GM12865 (cell line): Measurements from ENCODE around the gene CYP51A1.
A peak's percentile ranks its signal among the peaks of the same experiment; 100 is the strongest.
"Not testable (repeated sequence)": the region's sequence is repeated elsewhere in the genome, so short reads cannot be mapped to it uniquely, and the experiment has no call there.

Experiments
- DNase-seq: peaks from one replicate; pipeline ENCODE4 v3.0.0; 2010; ENCODE audit warnings: low read depth
- H3K4me3 ChIP-seq: 2 replicates; pipeline ENCODE4 v1.5.1; 2011; ENCODE audit warnings: mild to moderate bottlenecking, low read depth, low read length, control low read depth
- TF ChIP-seq, protein P1 (sequence below): IDR thresholded peaks from 2 replicates; pipeline ENCODE4 v1.5.1; 2011; ENCODE audit warnings: low read length, control low read depth, low read depth, inconsistent platforms; ENCODE audit not compliant: insufficient read depth; ENCODE audit errors: missing control alignments

CYP51A1 gene

DNA sequence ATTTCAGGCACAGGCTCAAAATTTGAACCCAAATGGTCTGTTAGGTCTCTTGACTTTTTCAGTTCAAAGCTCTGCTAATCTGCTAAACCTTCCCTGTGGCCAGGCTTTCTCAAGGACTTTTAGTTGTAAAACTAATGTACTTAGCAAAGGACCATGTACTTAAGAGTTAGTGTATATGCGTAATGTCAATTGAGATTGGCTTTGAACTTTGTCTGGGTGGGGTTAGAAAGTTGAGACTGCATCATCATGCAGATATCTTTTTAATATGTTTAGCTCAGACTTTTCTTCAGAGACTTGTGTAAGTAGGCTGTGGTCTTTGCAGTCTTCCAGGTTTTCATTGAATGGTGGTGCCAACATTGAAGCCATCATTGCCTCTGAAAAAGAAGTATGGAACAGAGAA, 33.7 kb downstream of the CYP51A1 start:
- TF ChIP-seq, protein P1, sequence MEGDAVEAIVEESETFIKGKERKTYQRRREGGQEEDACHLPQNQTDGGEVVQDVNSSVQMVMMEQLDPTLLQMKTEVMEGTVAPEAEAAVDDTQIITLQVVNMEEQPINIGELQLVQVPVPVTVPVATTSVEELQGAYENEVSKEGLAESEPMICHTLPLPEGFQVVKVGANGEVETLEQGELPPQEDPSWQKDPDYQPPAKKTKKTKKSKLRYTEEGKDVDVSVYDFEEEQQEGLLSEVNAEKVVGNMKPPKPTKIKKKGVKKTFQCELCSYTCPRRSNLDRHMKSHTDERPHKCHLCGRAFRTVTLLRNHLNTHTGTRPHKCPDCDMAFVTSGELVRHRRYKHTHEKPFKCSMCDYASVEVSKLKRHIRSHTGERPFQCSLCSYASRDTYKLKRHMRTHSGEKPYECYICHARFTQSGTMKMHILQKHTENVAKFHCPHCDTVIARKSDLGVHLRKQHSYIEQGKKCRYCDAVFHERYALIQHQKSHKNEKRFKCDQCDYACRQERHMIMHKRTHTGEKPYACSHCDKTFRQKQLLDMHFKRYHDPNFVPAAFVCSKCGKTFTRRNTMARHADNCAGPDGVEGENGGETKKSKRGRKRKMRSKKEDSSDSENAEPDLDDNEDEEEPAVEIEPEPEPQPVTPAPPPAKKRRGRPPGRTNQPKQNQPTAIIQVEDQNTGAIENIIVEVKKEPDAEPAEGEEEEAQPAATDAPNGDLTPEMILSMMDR, result no peak
- no peak for DNase-seq
- no peak overlapping the region for H3K4me3 ChIP-seq

DNA sequence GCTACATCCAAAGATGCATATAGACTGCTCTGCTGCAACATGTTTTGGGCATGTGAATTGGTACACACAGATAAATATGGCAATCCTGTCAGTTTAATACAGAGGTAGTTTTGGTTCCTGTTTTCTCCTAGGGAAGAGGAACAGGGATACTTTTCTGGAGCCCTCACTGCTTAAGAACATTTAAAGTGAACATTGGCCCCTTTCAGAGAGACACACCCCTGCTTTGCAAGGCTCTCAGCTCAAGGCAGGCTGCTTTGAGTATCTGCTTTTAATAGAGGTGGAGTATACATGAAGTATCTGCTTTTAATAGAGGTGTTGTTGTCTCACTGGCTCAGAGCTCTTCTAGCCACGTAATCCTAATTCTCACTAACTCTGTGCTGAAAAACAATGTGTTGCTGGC, 38.9 kb downstream of the CYP51A1 start:
- DNase-seq, result no peak
- no peak overlapping the region for H3K4me3 ChIP-seq
- TF ChIP-seq, protein P1, result no peak

DNA sequence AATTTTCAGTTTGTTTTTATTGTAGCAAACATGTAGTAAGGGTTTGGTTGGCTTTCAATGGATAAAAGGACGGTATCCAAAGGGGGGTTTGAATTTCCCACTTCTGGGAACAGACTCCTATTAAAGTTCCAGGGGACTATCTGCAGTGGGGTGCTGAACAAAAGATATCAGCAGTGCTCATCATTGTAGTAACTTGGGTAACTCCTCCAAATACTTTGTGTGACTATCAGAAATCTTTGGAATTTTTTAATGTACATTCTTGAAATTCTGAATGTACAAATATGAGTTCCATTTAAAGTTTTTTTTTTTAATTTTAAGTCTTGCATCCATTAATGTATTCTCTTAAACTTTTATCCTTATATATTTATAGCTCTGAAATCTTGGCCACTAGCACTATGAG, 42.1 kb downstream of the CYP51A1 start:
- TF ChIP-seq, protein P1, result no peak
- DNase-seq, result no peak
- no peak overlapping the region for H3K4me3 ChIP-seq

DNA sequence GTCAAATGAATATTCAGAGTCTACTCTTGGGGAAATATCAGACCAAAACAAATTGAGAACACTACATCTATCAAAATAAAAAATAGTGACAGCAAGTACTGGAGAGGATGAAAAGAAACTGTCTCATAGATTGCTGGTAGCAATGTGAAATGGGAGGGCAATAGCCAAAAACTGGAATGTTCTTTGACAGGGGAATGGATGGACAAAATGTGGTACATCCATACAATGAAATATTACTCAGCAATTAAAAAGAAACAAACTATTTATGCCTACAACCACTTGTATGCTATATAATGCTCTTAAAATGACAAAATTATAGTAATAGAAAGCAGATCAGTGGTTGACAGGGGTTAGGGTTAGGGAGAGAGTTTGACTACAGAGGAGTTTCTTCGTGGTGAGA, 46.0 kb downstream of the CYP51A1 start:
- no peak overlapping the region for H3K4me3 ChIP-seq
- no peak for DNase-seq
- TF ChIP-seq, protein P1, result no peak

DNA sequence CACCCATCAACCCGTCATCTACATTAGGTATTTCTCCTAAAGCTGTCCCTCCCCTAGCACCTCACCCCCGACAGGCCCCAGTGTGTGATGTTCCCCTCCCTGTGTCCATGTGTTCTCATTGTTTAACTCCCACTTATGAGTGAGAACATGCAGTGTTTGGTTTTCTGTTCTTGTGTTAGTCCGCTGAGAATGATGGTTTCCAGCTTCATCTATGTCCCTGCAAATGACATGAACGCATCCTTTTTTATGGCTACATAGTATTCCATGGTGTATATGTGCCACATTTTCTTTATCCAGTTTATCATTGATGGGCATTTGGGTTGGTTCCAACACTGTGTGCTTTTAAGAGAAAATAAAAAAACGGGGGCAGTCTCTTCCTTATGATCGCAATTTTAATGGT, 50.4 kb downstream of the CYP51A1 start:
- not testable (repeated sequence) for DNase-seq

DNA sequence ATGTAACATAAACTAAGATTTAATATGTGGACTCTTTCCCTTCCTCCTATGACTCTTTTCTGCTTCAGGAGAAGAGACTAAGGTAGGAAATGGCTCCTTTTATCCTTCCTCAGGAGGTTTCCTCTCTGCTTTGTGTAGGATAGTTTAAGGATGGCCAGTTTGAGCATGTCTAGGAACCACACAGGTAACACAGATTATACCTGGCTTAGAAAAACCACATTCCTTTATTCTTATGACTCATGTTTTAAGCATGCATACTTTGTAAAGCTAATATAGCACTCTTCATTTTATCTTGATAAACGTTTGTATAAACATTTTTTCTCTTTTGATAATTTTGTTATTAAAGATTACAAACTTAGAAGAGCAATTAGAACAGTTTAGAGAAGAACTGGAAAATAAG, 57.8 kb downstream of the CYP51A1 start:
- no peak for DNase-seq
- TF ChIP-seq, protein P1, result no peak
- H3K4me3 ChIP-seq, result no peak overlapping the region

More for the DNA sequence above, 50.4 kb downstream of the CYP51A1 start:
- not testable (repeated sequence) for H3K4me3 ChIP-seq

DNA sequence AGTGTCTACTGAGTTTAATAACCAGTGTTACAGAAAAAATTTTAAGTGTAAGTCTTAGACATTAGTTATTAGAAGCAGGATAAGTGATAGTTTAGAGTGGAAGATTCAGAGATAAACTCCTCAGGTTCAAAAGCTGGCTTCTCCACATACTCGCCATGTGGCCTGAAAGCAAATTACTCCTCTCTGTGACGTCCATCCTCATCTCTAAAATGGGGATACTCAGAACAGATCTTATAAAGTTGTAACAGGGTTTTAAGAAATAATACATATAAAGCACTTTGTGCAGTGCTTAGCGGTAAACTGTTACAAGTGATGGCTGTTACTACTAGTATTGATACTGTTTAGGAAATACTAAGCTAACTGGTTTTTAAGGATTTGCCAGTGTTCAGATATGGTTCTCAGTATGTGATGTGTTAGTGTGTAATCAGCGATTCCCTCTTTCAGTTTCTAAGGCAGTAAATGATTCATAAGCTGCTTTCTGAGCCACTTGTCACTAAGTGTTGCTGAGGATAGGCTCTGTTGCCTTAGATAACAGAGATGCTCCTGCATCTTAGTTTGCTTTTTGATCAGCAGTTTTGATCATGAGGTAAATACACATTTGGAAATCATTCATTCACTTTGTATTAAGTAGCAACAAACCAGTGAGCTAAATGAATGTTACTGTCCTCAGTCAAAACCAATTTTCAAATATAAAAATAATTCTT, 58.7 kb downstream of the CYP51A1 start:
- H3K4me3 ChIP-seq, result no peak overlapping the region
- DNase-seq, result peak; percentile 44
- TF ChIP-seq, protein P1, result no peak
